Measurements from ENCODE around the gene ZNF609.
"Not testable (repeated sequence)": the region's sequence is repeated elsewhere in the genome, so short reads cannot be mapped to it uniquely, and the experiment has no call there.

Gene ZNF609

DNA sequence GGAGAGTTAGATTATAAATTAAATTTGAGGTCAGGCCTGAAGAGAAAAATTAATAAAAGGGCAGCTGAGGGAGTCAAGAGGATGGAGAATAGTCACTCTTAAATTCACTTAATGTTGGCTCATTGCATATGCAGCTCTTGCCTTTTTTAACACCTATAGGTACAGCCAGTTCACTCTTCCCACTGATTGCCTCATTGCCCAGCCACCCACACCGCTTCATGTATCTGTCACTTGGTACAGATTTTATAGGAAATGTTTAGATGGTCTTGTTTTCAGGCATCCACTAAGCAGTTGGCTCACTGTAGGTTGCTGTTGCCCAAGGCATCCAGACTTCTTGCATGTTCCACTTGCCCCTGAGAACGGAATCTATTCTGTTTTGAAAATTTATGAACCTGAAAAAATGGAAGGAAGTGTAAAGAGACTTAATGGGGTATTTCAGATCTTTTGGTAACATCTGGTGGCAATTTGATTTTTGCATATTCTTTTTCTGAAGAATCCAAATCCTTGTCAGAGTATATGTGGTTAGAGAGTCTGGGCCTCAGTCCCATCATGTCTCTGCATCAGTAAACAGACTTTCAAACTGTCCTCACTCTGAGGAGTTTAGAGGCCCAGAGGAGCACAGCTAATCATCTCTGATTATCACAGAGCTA lies 163.1 kb downstream of the ZNF609 start:
- DNase-seq, result no peak

- DNase-seq, result no peak
Observed at GRCh38 chr15:64624242-64624641, 163.9 kb downstream of the ZNF609 start.

DNA sequence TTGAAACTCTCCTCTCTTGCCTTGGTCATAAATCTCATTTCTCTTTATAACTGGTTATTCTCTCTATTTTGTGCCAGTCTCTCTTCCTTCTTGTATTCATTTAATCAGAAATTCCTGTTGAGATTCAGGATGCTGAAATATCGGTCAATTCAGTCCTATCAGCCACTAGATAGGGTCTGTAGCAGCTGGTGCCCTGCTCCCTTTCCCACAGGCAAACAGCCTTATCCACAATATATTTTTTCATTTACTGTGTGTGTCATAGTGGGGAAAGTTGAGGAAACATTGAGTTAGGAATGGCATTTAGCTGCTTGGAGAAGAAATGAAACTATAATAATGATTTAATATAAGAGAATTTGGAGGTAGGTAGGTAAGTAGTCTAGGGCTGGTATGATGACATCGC lies 168.7 kb downstream of the ZNF609 start:
- DNase-seq, result no peak

DNA sequence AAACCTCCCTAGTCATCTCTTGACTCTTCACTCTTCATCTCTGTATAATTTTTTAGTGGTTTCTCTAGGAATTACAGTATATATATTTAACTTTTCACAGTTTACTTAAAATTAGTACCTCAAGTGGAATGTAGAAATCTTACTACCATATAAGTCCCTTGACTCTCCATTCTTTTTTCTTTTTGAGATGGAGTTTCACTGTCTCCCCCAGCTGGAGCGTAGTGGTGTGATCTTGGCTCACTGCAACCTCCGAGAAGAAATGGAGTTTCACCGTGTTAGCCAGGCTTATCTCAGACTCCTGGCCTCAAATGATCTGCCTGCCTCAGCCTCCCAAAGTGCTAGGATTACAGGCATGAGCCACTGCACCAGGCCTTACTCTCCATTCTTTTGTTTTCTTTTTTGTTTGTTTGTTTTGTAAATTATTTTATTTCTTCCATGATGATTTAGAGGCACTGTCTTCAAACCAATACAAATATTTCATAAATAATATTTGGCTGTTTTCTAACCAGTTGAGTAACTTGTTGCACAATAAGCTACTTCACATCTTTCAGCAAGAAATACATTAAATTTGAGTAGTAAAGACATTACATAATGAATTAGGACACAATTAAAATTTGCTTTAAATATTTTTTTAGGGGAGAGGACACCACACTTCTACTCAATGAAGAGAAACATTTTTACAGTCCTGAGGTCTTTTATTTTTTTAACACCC lies 170.2 kb downstream of the ZNF609 start:
- DNase-seq, result no peak

DNA sequence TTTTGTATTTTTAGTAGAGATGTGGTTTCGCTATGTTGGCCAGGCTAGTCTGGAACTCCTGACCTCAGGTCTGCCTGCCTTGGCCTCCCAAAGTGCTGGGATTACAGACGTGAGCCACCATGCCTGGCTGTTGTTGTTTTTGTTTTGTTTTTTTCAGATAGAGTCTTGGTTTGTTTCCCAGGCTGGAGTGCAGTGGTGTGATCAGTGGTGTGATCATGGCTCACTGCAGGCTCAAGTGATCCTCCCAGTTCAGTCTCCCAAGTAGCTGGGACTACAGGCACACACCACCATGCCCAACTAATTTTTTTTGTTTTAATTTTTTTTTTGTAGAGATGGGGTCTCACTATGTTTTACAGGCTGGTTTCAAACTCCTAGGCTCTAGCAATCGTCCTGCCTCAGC lies 172.3 kb downstream of the ZNF609 start:
- not testable (repeated sequence) for DNase-seq

GRCh38 chr15:64633332-64633731 lies 173.0 kb downstream of the ZNF609 start:
- no peak for DNase-seq

- DNase-seq, result no peak
Observed at GRCh38 chr15:64634027-64634426, 173.6 kb downstream of the ZNF609 start.

DNA sequence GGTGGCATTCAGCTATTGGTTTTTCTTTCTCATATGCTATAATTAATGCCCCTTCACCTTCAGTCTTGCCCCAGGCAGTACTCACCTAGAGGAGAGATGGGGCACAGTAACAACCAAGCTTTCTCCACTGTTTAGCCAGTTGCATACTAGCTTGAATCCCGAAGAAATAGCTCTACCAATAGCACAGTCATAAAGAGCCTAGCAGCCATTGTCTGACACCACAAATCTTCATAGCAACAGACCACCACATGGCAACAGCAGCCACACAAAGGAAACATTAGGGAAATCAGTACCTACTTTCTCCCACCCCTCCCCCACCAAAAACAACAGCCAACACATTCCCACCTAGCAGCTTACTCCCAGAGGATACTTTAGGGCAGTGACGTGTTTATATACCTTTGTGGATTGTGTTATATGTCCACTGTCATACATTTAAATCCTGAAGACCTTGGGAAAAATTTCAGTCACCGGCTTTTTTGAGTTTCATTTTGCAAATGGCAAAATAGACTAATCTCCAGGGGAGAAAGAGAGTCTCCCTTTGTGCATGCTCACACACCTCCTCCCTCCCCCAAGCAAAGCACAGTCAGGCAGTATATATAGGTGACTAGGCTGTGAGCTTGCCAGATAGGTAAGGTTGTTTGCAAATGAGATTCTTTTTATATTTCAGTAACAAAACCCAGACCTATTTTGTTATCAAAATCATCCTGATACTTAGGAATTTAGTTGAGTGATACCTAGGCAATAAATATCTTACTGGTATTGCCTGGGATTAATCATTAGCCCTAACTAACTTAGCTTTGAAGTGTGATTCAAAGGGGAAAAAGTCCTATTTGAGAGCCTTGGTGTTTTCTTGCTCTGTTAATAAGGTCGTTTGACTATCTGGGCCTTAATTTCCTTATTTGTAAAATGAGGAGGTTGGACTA lies 174.5 kb downstream of the ZNF609 start:
- DNase-seq, result no peak

DNA sequence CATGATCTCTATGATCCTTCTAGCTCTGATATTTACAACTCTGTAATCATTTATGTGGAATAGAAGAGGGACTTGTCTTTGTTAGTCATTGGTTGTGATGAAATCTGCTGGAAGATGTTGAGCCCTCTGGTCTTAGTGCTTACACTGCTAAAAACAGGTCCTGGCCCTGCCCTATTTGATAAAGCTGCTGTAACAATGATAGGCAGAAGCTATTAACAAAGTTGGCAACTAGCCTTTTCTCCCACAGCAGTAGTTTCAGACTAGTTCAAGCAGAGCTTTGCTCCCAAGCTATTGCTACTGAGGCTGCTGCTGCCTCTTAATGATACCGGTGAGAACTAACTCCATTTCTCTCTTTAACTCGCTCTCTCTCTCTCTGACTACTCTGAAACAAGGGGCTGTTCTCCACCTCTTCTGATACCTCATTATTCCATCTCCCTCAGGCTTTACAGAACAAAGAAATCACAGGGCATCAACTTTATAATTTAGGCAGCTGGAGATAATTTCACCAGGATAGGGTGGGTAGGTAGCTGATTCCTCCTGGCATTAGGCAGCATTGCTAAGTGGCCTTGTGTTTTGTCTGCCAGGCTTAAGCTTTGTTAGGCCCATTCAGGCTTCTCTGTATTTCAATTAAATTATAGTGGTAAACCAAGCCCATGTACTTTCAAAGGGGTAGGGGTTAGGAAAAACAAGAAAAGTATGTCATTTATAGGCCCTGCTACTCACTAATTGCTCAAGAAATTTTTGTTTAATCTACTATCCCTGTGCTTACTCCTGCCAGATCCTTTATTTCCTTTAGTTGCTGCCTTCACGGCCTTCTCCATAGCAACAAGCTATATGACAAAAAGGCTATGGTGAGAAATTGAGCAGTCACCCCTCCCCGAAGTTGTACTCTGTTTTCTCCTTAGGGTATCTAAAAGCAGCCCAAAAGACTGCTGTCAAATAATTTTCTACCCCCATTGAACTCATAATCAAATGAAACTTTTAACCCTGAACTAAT lies 175.4 kb downstream of the ZNF609 start:
- no peak for DNase-seq

DNA sequence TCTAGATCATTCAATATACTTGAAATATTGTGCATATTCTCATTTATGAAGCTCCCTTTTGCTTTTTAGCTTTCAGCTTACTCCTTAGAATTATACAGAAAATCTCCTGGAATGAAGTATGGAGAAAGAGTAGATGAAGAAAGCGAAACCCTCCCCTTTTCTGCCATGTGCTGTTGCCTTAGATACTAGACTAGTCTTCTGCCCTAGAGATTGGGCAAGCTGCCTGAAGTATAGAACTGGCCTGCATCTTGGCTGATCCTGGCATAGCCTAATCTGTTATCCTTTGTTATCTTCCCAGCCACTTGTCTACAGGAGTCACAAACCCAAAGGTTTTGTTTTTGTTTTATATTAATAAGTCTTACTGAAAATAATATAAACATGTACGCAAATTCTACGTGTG lies 176.2 kb downstream of the ZNF609 start:
- no peak for DNase-seq

- DNase-seq, result no peak
Observed at GRCh38 chr15:64637412-64637811, 177.0 kb downstream of the ZNF609 start.

DNA sequence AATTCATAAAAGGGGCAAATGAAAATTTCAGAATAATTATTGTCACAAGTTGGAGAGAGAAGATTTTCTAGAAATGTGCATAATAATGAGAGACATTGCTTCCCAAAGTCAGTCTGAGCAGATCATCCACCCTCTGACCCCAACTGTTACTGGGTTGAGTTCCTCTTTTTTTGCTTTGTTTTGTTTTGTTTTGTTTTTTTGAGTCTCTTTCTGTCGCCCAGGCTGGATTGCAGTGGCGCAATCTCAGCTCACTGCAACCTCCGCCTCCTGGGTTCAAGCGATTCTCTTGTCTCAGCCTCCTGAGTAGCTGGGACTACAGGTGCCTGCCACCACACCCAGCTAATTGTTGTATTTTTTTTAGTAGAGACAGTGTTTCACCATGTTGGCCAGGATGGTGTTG lies 179.4 kb downstream of the ZNF609 start:
- not testable (repeated sequence) for DNase-seq

GRCh38 chr15:64640146-64640871 lies 179.9 kb downstream of the ZNF609 start:
- DNase-seq, result no peak

DNA sequence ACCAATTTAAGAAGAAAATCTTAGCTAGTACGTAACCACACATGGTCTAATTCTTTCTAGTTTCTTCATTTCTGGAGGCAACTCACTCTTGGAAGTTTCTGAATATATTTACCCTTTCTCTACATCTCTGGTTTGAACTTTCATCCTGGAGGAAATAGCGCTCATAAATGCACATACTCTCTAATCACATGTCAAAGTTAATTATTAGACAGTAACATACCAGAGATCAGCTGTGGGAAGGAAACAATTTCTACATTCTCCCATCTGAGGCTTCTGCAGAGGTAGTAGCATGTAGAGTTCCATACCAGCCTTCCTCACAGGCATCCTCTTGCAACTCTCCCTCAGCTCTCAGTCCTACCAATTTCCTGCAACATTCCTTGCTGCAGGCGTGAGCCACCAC lies 182.5 kb downstream of the ZNF609 start:
- no peak for DNase-seq

GRCh38 chr15:64643685-64644084 lies 183.3 kb downstream of the ZNF609 start:
- DNase-seq, result no peak

DNA sequence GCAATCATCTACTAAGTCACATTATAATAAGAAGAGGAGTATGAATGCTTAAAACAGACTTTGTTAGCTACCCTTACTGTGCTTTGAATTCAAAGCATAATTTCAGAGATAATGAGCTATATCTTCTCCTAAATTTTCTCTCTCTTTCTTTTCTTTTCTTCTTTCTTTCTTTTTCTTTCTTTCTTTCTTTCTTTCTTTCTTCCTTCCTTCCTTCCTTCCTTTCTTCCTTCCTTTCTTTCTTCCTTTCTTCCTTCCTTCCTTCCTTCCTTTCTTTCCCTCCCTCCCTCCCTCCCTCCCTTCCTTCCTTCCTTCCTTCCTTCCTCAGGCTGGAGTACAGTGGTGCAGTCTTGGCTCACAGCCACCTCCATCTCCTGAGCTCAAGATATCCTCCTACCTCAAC lies 184.4 kb downstream of the ZNF609 start:
- not testable (repeated sequence) for DNase-seq

DNA sequence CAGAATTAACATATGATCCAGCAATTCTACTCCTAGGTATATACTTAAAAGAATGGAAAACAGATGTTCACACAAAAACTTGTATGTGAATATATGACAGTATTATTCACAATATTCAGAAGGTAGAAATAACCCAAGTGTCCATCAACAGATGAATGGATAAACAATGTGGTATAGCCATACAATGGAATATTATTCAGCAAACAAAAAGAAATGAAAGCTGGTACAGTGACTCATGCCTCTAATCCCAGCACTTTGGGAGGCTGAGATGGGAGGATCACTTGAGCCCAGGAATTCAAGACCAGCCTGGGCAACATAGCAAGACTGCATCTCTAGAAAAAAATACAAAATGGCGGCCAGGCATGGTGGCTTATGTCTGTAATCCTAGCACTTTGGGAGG lies 185.6 kb downstream of the ZNF609 start:
- DNase-seq, result no peak

DNA sequence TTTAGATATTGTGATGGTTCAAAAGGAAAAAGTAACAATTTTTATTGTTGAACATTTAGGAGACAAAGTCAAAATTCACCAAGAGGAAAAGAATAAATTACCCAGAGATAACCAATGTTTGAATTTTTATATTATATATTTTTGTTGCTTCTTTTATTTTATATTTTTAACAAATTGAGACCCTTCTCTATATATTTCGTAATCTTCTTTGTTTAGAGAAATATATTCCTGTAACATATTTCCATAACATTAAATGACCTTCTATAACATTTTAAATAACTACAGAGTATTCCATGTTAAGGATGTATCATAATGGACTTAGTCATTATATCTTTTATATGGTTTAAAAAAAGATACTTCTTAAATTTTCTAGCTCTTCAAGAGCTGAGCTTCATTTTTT lies 187.0 kb downstream of the ZNF609 start:
- DNase-seq, result no peak

GRCh38 chr15:64650552-64650951 lies 190.2 kb downstream of the ZNF609 start:
- no peak for DNase-seq

DNA sequence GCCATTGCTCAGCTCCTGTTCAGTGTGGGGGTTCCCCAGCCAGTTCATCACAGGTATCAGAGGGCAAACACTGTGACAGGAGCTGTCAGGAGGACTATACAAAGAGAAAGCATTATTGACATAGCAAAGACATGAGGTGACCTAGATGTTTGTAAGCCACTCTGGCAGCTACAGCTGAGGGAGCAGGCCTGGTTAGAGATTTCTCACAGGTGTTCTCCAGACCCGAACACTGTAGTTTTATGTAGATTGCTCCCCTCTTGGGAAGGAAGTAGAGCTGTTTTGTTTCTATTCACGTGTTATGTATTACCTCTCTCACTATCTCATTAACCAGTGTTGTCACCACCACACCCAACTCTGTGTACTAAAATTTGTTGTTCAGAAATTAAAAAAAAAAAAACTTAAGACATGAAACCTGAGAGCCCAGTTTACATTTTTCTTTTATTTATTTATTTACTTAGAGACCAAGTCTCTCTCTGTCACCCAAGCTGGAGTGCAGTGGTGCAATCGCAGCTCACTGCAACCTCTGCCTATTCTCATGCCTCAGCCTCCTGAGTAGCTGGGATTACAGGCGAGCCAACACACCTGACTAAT lies 191.3 kb downstream of the ZNF609 start:
- DNase-seq, result peak; percentile 40

- no peak for DNase-seq
Observed at GRCh38 chr15:64653757-64654156, 193.4 kb downstream of the ZNF609 start.
